Parathyroid adenoma (tissue), 2 donors: ENCODE data around the gene OR52A5.
"Not testable (repeated sequence)": the region's sequence is repeated elsewhere in the genome, so short reads cannot be mapped to it uniquely, and the experiment has no call there.

Experiments used
- H2AFZ ChIP-seq: fragments of 300-600 bp; sonication (generic); one replicate; pipeline ENCODE4 v1.7.0; 2017; ENCODE audit warnings: antibody characterized with exemption, mild to moderate bottlenecking
- H3K27ac ChIP-seq: fragments of 300-600 bp; sonication (generic); one replicate; pipeline ENCODE4 v1.7.0; 2017
- H3K27me3 ChIP-seq: fragments of 300-600 bp; sonication (generic); one replicate; pipeline ENCODE4 v1.7.0; 2017; ENCODE audit warnings: low read length; ENCODE audit not compliant: control insufficient read depth, insufficient read depth
- H3K36me3 ChIP-seq: fragments of 300-600 bp; sonication (generic); one replicate; pipeline ENCODE4 v1.7.0; 2017; ENCODE audit warnings: low read length; ENCODE audit not compliant: control insufficient read depth, insufficient read depth
- H3K4me1 ChIP-seq: fragments of 300-600 bp; sonication (generic); one replicate; pipeline ENCODE4 v1.7.0; 2017; ENCODE audit warnings: control low read depth
- H3K4me2 ChIP-seq: fragments of 300-600 bp; sonication (generic); one replicate; pipeline ENCODE4 v1.7.0; 2017; ENCODE audit warnings: low read length
- H3K4me3 ChIP-seq: fragments of 300-600 bp; sonication (generic); one replicate; pipeline ENCODE4 v1.7.0; 2017; ENCODE audit warnings: low read depth, low read length
- H3K79me2 ChIP-seq: fragments of 300-600 bp; sonication (generic); one replicate; pipeline ENCODE4 v1.7.0; 2017; ENCODE audit warnings: control low read depth
- H3K9ac ChIP-seq: fragments of 300-600 bp; sonication (generic); one replicate; pipeline ENCODE4 v1.7.0; 2017; ENCODE audit warnings: mild to moderate bottlenecking
- H3K9me3 ChIP-seq: fragments of 300-600 bp; sonication (generic); one replicate; pipeline ENCODE4 v1.7.0; 2017; ENCODE audit warnings: low read length; ENCODE audit not compliant: control insufficient read depth
- CTCF ChIP-seq: fragments of 300-600 bp; sonication (generic); IDR thresholded peaks from one replicate; pipeline ENCODE4 v1.7.0; 2017; ENCODE audit warnings: antibody characterized with exemption, mild to moderate bottlenecking
- donor health status: primary hyperparathyroidism.

The OR52A5 gene

GRCh38 chr11:5137996-5138395 is at the start of gene OR52A5:
OR52A5 (minus strand) TSS chr11:5138356; CDS start chr11:5132642, 5,714 bp downstream.
- no peak for TF ChIP-seq CTCF
- Histone ChIP-seq H3K4me1 (no peaks in the 10 kb centered on the region), H3K9me3 (no peaks in the 10 kb centered on the region), H3K27ac (no peak within 1 kb of the TSS), H3K4me2 (no peak within 1 kb of the TSS), H3K9ac (no peak within 1 kb of the TSS), H3K27me3 (no peaks in the 10 kb centered on the region), H3K36me3 (no peaks in the 10 kb centered on the region), H2AFZ (no peak within 1 kb of the TSS), H3K4me3 (no peak within 1 kb of the TSS), H3K79me2 (no peaks in the 10 kb centered on the region)

GRCh38 chr11:5178046-5178837 is 40.1 kb upstream of the OR52A5 start:
- Histone ChIP-seq H3K9ac (no peak overlapping the region), H3K4me2 (no peak overlapping the region), H3K36me3 (no peaks in the 10 kb centered on the region), H3K27ac (no peak overlapping the region), H3K27me3 (no peaks in the 10 kb centered on the region), H3K4me3 (no peak overlapping the region), H3K79me2 (no peaks in the 10 kb centered on the region), H2AFZ (no peak overlapping the region), H3K4me1 (no peaks in the 10 kb centered on the region), H3K9me3 (no peaks in the 10 kb centered on the region)
- no peak for TF ChIP-seq CTCF

GRCh38 chr11:5174934-5175333 is 36.8 kb upstream of the OR52A5 start:
- no peak overlapping the region for H3K27ac ChIP-seq
- H3K4me1 ChIP-seq, result no peaks in the 10 kb centered on the region
- no peak overlapping the region for H3K4me2 ChIP-seq
- H3K79me2 ChIP-seq, result no peaks in the 10 kb centered on the region
- H3K36me3 ChIP-seq, result no peaks in the 10 kb centered on the region
- H2AFZ ChIP-seq, result no peak overlapping the region
- no peak overlapping the region for H3K9ac ChIP-seq
- no peak overlapping the region for H3K4me3 ChIP-seq
- H3K9me3 ChIP-seq, result no peaks in the 10 kb centered on the region
- TF ChIP-seq CTCF, result no peak
- no peaks in the 10 kb centered on the region for H3K27me3 ChIP-seq

GRCh38 chr11:5171856-5172255 is 33.7 kb upstream of the OR52A5 start:
- H3K4me1 ChIP-seq, result no peaks in the 10 kb centered on the region

GRCh38 chr11:5165898-5166297 is 27.7 kb upstream of the OR52A5 start:
- not testable (repeated sequence) for H3K9ac ChIP-seq, H3K9me3 ChIP-seq, H3K36me3 ChIP-seq, H3K27ac ChIP-seq, H3K27me3 ChIP-seq, H2AFZ ChIP-seq, H3K79me2 ChIP-seq, H3K4me3 ChIP-seq, H3K4me2 ChIP-seq, H3K4me1 ChIP-seq

More at GRCh38 chr11:5171856-5172255, 33.7 kb upstream of the OR52A5 start:
- no peak overlapping the region for H3K4me3 ChIP-seq
- H3K27me3 ChIP-seq, result no peaks in the 10 kb centered on the region
- TF ChIP-seq CTCF, result no peak
- no peaks in the 10 kb centered on the region for H3K79me2 ChIP-seq
- no peak overlapping the region for H3K27ac ChIP-seq
- no peak overlapping the region for H2AFZ ChIP-seq
- H3K4me2 ChIP-seq, result no peak overlapping the region
- no peaks in the 10 kb centered on the region for H3K36me3 ChIP-seq
- H3K9ac ChIP-seq, result no peak overlapping the region
- no peaks in the 10 kb centered on the region for H3K9me3 ChIP-seq

- not testable (repeated sequence) for H3K9me3 ChIP-seq, H3K4me2 ChIP-seq, H3K9ac ChIP-seq
Measured at GRCh38 chr11:5164807-5165206, 26.7 kb upstream of the OR52A5 start.

GRCh38 chr11:5161045-5161444 is 22.9 kb upstream of the OR52A5 start:
- not testable (repeated sequence) for H3K36me3 ChIP-seq, H3K9ac ChIP-seq, H3K9me3 ChIP-seq, H3K4me2 ChIP-seq, H2AFZ ChIP-seq, H3K4me1 ChIP-seq, H3K27ac ChIP-seq, H3K79me2 ChIP-seq, H3K4me3 ChIP-seq, H3K27me3 ChIP-seq

More at GRCh38 chr11:5164807-5165206, 26.7 kb upstream of the OR52A5 start:
- H3K4me1 ChIP-seq, H3K27ac ChIP-seq, H3K36me3 ChIP-seq, H3K27me3 ChIP-seq, H3K79me2 ChIP-seq, H2AFZ ChIP-seq, H3K4me3 ChIP-seq: not testable (repeated sequence)

- H3K27ac ChIP-seq, H3K9ac ChIP-seq, H3K4me1 ChIP-seq, H3K36me3 ChIP-seq, H3K4me2 ChIP-seq, H3K79me2 ChIP-seq, H3K4me3 ChIP-seq, H3K9me3 ChIP-seq, H2AFZ ChIP-seq, H3K27me3 ChIP-seq: not testable (repeated sequence)
Measured at GRCh38 chr11:5160217-5160616, 22.1 kb upstream of the OR52A5 start.
